GM13976 (cell line): Measurements from ENCODE around the gene SOX1.
A peak's percentile ranks its signal among the peaks of the same experiment; 100 is the strongest.

Source experiments
- DNase-seq: peaks from one replicate; pipeline ENCODE4 v3.0.0; 2012; ENCODE audit warnings: low spot score
- in situ Hi-C: fragments of 300-500 bp; cut with MboI; formaldehyde crosslinking; loops from one replicate; pipeline ENCODE4 v1.12.0; 2022; ENCODE audit warnings: low sequenced_read_pairs, mixed read lengths, inconsistent platforms; ENCODE audit not compliant: unreplicated experiment
- TF ChIP-seq, protein P1 (sequence below): IDR thresholded peaks from 2 replicates; pipeline ENCODE4 v1.5.1; 2012; ENCODE audit warnings: borderline replicate concordance, mild to moderate bottlenecking; ENCODE audit not compliant: insufficient read depth; ENCODE audit errors: extremely low read depth, missing control alignments, control extremely low read depth

SOX1 gene

GRCh38 chr13:112095354-112095753, 28.4 kb downstream of the SOX1 start:
- DNase-seq = no peak
- in situ Hi-C loops = no loop called here
- TF ChIP-seq, protein P1, sequence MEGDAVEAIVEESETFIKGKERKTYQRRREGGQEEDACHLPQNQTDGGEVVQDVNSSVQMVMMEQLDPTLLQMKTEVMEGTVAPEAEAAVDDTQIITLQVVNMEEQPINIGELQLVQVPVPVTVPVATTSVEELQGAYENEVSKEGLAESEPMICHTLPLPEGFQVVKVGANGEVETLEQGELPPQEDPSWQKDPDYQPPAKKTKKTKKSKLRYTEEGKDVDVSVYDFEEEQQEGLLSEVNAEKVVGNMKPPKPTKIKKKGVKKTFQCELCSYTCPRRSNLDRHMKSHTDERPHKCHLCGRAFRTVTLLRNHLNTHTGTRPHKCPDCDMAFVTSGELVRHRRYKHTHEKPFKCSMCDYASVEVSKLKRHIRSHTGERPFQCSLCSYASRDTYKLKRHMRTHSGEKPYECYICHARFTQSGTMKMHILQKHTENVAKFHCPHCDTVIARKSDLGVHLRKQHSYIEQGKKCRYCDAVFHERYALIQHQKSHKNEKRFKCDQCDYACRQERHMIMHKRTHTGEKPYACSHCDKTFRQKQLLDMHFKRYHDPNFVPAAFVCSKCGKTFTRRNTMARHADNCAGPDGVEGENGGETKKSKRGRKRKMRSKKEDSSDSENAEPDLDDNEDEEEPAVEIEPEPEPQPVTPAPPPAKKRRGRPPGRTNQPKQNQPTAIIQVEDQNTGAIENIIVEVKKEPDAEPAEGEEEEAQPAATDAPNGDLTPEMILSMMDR = no peak

- TF ChIP-seq, protein P1 = no peak
- in situ Hi-C loops = no loop called here
- DNase-seq = no peak
Observed at GRCh38 chr13:112096959-112097358, 30.0 kb downstream of the SOX1 start.

DNA sequence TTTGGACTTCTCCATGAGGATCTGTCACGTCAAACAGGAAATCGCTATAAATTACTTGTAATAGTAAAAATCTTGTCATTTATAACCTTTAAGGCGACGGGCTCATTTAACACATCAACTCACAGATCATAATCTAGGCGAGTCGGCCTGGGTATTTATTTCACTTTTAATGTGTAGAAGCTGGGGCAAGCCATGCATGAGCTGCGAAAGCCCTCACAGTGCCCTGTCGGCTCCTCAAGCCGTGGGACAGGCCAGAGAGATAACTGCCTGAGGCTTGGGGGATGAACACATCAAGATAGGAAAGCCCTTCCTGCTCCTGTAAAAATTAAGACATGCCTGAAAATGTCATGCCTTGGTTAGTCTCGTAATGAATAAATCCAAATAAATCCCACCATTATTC, 30.8 kb downstream of the SOX1 start:
- TF ChIP-seq, protein P1 = no peak
- no peak for DNase-seq
- in situ Hi-C loops = no loop called here

DNA sequence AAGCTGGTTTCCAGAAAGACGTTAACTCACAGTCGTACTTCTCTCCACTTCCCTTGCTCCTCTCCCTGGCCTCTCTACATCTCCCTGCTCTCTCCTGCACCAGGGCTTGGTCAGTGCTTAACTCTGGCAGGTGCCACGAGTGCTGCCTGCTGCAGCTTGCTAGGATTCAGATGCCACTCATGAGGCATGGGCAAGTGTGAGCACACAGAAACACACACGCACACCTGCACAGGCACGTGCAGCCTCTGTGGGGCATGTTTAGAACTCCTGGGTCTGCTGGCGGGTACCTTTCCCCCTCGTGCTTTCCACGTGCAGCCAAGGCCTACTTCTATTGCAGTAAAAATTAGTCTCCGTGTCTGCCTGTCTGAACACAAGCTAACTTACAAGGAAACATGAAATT, 31.8 kb downstream of the SOX1 start:
- TF ChIP-seq, protein P1 = no peak
- in situ Hi-C loops = no loop called here
- DNase-seq = no peak

GRCh38 chr13:112101360-112101930, 34.5 kb downstream of the SOX1 start:
- TF ChIP-seq, protein P1 = peak; percentile 5
- no peak for DNase-seq
- in situ Hi-C loops = no loop called here

- no peak for DNase-seq
- TF ChIP-seq, protein P1 = no peak
- in situ Hi-C loops = no loop called here
Observed at GRCh38 chr13:112102243-112102642, 35.3 kb downstream of the SOX1 start.
